ENCODE data around the gene INPP4B. TPM values are rescaled to one million over a fixed set of nuclear protein-coding genes. Genes with fewer than 3 reads are reported as not detected.

Gene INPP4B
- total RNA-seq, 1 experiment from 2014 or later: 41.0 TPM

- ChIA-PET POLR2A (ENCODE audit: unreplicated experiment) (interaction anchor here (0.5 kb wide), 1 partner anchor 131 kb away, joined by 4 read pairs; no protein-coding TSS in a partner anchor), CTCF (no interaction called here)
- ATAC-seq (peak; percentile 72), DNase-seq (peak; percentile 88)
- Histone ChIP-seq H3K9me3 (ENCODE audit: low read length) (no peaks in the 10 kb centered on the region), H3K4me3 (ENCODE audit: low read length) (peak overlapping the region; percentile 50), H3K9ac (ENCODE audit: low read length) (peak overlapping the region; percentile 89), H3K4me1 (ENCODE audit: insufficient read depth, low read length) (peaks cover 44% of the 10 kb centered on the region), H2AFZ (ENCODE audit: low read length) (peak overlapping the region; percentile 17; the same call in 1 of the 2 replicates), H3F3A (ENCODE audit: low read length, unreplicated experiment) (peaks cover 16% of the 10 kb centered on the region), H4K20me1 (ENCODE audit: low read length) (no peaks in the 10 kb centered on the region), H3K27me3 (ENCODE audit: low read length) (no peaks in the 10 kb centered on the region), H3K9me2 (replicated peaks; ENCODE audit: low read length) (no peaks in the 10 kb centered on the region), H3K4me2 (ENCODE audit: low read length) (peak overlapping the region; percentile 77), H3K27ac (ENCODE audit: low read length) (peak overlapping the region; percentile 98), H3K79me2 (ENCODE audit: low read length) (no peaks in the 10 kb centered on the region), H3K36me3 (ENCODE audit: low read depth, low read length) (peaks cover 9% of the 10 kb centered on the region; the same call in 1 of the 2 replicates)
- TF ChIP-seq EZH2phosphoT487 (IDR thresholded peaks at IDR 0.05; ENCODE audit: borderline replicate concordance, low read length) (no peak), CTCF (conservative IDR thresholded peaks at IDR 0.05; ENCODE audit: low read depth, low read length) (no peak), EZH2 (IDR thresholded peaks at IDR 0.05; ENCODE audit: low read length, unreplicated experiment) (no peak)
- TSS peak; percentile 48 for BruUV-seq (replicated peaks)
- intact Hi-C loops (cut with micrococcal nuclease): loop anchor here (1.0 to 10.0 kb wide), 7 partner anchors 64 to 262 kb away; partner anchors contain the start of gene INPP4B
These were observed 231.3 kb downstream of the INPP4B start for GRCh38 chr4:142614621-142615323.

- DNase-seq: no peak
- no peak for TF ChIP-seq EZH2 (IDR thresholded peaks at IDR 0.05; ENCODE audit: low read length, unreplicated experiment)
- TF ChIP-seq EZH2phosphoT487 (IDR thresholded peaks at IDR 0.05; ENCODE audit: borderline replicate concordance, low read length): no peak
- no peak for TF ChIP-seq CTCF (conservative IDR thresholded peaks at IDR 0.05; ENCODE audit: low read depth, low read length)
- Histone ChIP-seq H3K27me3 (ENCODE audit: low read length) (no peaks in the 10 kb centered on the region), H3K36me3 (ENCODE audit: low read depth, low read length) (peaks cover 7% of the 10 kb centered on the region; the same call in 1 of the 2 replicates), H2AFZ (ENCODE audit: low read length) (no peak overlapping the region), H3K27ac (ENCODE audit: low read length) (no peak overlapping the region), H3K79me2 (ENCODE audit: low read length) (no peaks in the 10 kb centered on the region), H3K9ac (ENCODE audit: low read length) (no peak overlapping the region), H3K4me2 (ENCODE audit: low read length) (no peak overlapping the region), H4K20me1 (ENCODE audit: low read length) (no peaks in the 10 kb centered on the region), H3K9me2 (replicated peaks; ENCODE audit: low read length) (no peaks in the 10 kb centered on the region), H3K9me3 (ENCODE audit: low read length) (peaks cover 12% of the 10 kb centered on the region), H3K4me1 (ENCODE audit: insufficient read depth, low read length) (peaks cover 13% of the 10 kb centered on the region), H3F3A (ENCODE audit: low read length, unreplicated experiment) (peaks cover 1% of the 10 kb centered on the region), H3K4me3 (ENCODE audit: low read length) (no peak overlapping the region)
- POLR2A ChIA-PET (ENCODE audit: unreplicated experiment): no interaction called here
- ATAC-seq: no peak
- BruUV-seq (replicated peaks): no TSS peak
- intact Hi-C loops (cut with micrococcal nuclease): no loop called here
- CTCF ChIA-PET: no interaction called here
These were observed 238.1 kb downstream of the INPP4B start for GRCh38 chr4:142607976-142608375.

- H3K9me3 ChIP-seq (ENCODE audit: low read length): peaks cover 16% of the 10 kb centered on the region
- peaks cover 7% of the 10 kb centered on the region; the same call in 1 of the 2 replicates for H3K36me3 ChIP-seq (ENCODE audit: low read depth, low read length)
- H3K27ac ChIP-seq (ENCODE audit: low read length): peak overlapping the region; percentile 67
- POLR2A ChIA-PET (ENCODE audit: unreplicated experiment): no interaction called here
- CTCF ChIA-PET: no interaction called here
- DNase-seq (peak; percentile 71), ATAC-seq (peak; percentile 64)
- H3K79me2 ChIP-seq (ENCODE audit: low read length): peaks cover 6% of the 10 kb centered on the region; the same call in 1 of the 2 replicates
- H3K27me3 ChIP-seq (ENCODE audit: low read length): no peaks in the 10 kb centered on the region
- peak overlapping the region; percentile 49 for H3K4me3 ChIP-seq (ENCODE audit: low read length)
- H3K4me2 ChIP-seq (ENCODE audit: low read length): peak overlapping the region; percentile 77
- H3F3A ChIP-seq (ENCODE audit: low read length, unreplicated experiment): no peaks in the 10 kb centered on the region
- peak overlapping the region; percentile 21 for H3K9ac ChIP-seq (ENCODE audit: low read length)
- H3K4me1 ChIP-seq (ENCODE audit: insufficient read depth, low read length): peaks cover 20% of the 10 kb centered on the region
- no TSS peak for BruUV-seq (replicated peaks)
- intact Hi-C loops (cut with micrococcal nuclease): no loop called here
- H4K20me1 ChIP-seq (ENCODE audit: low read length): no peaks in the 10 kb centered on the region
- H2AFZ ChIP-seq (ENCODE audit: low read length): peak overlapping the region; percentile 24; the same call in 1 of the 2 replicates
- H3K9me2 ChIP-seq (replicated peaks; ENCODE audit: low read length): no peaks in the 10 kb centered on the region
- TF ChIP-seq EZH2phosphoT487 (IDR thresholded peaks at IDR 0.05; ENCODE audit: borderline replicate concordance, low read length) (no peak), EZH2 (IDR thresholded peaks at IDR 0.05; ENCODE audit: low read length, unreplicated experiment) (no peak), CTCF (conservative IDR thresholded peaks at IDR 0.05; ENCODE audit: low read depth, low read length) (no peak)
These were observed 245.1 kb downstream of the INPP4B start for GRCh38 chr4:142600952-142601351.

Data from PC-3 (cell line).